22Rv1 (cell line): ENCODE data around the gene SORBS1.

Experiments used
- H3K27ac ChIP-seq: fragments of 450-650 bp; 2 replicates; pipeline ENCODE4 v1.5.1; 2017
- CTCF ChIP-seq: fragments of 450-650 bp; IDR thresholded peaks from 2 replicates; pipeline ENCODE4 v1.5.1; 2017; ENCODE audit warnings: mild to moderate bottlenecking
- ZFX ChIP-seq: fragments of 450-650 bp; IDR thresholded peaks from 2 replicates; pipeline ENCODE4 v1.6.1; 2017; ENCODE audit warnings: antibody characterized with exemption, borderline replicate concordance

Gene SORBS1

GRCh38 chr10:95304463-95304862, 256.7 kb downstream of the SORBS1 start:
- no peak for TF ChIP-seq ZFX
- no peak for TF ChIP-seq CTCF
- H3K27ac ChIP-seq, result no peak overlapping the region

GRCh38 chr10:95303950-95304349, 257.2 kb downstream of the SORBS1 start:
- TF ChIP-seq ZFX (no peak), CTCF (no peak)
- no peak overlapping the region for H3K27ac ChIP-seq

GRCh38 chr10:95303535-95303934, 257.6 kb downstream of the SORBS1 start:
- H3K27ac ChIP-seq, result no peak overlapping the region
- TF ChIP-seq CTCF (no peak), ZFX (no peak)

- TF ChIP-seq ZFX (no peak), CTCF (no peak)
- no peak overlapping the region for H3K27ac ChIP-seq
Measured at GRCh38 chr10:95300022-95300539, 261.1 kb downstream of the SORBS1 start.

GRCh38 chr10:95297402-95297801, 263.8 kb downstream of the SORBS1 start:
- no peak overlapping the region for H3K27ac ChIP-seq
- TF ChIP-seq ZFX (no peak), CTCF (no peak)

GRCh38 chr10:95296764-95297163, 264.4 kb downstream of the SORBS1 start:
- H3K27ac ChIP-seq, result no peak overlapping the region
- TF ChIP-seq CTCF (no peak), ZFX (no peak)

GRCh38 chr10:95295031-95295755, 266.0 kb downstream of the SORBS1 start:
- no peak for TF ChIP-seq CTCF
- TF ChIP-seq ZFX, result no peak
- H3K27ac ChIP-seq, result no peak overlapping the region
